VCaP (cell line): Measurements from ENCODE around the gene MYH16.
A peak's percentile ranks its signal among the peaks of the same experiment; 100 is the strongest.
"Not testable (repeated sequence)": the region's sequence is repeated elsewhere in the genome, so short reads cannot be mapped to it uniquely, and the experiment has no call there.

Experiments
- H3K27ac ChIP-seq: fragments of 450-650 bp; 2 replicates; pipeline ENCODE4 v1.5.1; 2017
- TF ChIP-seq, protein P1 (sequence below): fragments of 450-650 bp; conservative IDR thresholded peaks from 2 replicates; pipeline ENCODE4 v1.5.1; 2017; ENCODE audit warnings: mild to moderate bottlenecking, moderate library complexity

The MYH16 gene

DNA sequence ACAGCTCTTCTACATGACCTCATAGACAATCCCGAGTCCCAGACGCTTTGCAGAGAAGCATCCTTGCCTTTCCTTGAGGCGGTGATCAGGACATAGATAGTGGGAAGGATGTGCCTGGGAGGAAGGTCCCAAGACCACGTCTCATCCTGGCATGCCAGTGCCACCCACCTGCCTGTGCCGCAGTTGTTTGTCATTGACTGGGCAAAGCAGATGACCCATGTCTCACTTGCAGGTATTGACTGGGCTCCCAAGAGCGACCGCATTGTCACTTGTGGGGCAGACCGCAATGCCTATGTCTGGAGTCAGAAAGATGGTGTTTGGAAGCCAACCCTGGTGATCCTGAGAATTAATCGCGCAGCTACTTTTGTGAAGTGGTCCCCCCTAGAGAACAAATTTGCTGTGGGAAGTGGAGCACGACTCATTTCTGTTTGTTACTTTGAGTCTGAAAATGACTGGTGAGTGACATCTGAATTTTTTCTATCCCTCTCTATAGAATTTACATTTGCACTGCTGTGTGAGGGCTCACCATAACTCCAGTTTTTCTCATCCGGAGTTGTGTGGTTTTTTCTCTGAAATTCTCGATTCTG lies 71.5 kb downstream of the MYH16 start:
- no peak overlapping the region for H3K27ac ChIP-seq
- TF ChIP-seq, protein P1, sequence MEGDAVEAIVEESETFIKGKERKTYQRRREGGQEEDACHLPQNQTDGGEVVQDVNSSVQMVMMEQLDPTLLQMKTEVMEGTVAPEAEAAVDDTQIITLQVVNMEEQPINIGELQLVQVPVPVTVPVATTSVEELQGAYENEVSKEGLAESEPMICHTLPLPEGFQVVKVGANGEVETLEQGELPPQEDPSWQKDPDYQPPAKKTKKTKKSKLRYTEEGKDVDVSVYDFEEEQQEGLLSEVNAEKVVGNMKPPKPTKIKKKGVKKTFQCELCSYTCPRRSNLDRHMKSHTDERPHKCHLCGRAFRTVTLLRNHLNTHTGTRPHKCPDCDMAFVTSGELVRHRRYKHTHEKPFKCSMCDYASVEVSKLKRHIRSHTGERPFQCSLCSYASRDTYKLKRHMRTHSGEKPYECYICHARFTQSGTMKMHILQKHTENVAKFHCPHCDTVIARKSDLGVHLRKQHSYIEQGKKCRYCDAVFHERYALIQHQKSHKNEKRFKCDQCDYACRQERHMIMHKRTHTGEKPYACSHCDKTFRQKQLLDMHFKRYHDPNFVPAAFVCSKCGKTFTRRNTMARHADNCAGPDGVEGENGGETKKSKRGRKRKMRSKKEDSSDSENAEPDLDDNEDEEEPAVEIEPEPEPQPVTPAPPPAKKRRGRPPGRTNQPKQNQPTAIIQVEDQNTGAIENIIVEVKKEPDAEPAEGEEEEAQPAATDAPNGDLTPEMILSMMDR: no peak

DNA sequence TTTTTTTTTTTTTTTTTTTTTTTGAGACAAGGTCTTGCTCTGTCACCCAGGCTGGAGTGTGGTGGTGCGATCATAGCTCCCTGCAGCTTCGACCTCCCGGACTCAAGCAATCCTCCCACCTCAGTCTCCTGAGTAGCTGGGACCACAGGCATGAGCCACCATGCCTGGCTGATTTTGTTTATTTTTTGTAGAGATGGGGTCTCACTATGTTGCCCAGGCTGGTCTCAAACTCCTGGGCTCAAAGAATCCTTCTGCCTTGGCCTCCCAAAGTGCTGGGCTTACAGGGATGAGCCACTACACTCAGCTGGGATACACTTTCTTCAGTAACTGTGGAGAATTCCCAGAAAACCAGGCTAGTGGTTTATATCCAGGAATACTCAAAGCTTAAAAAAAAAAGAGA lies 78.0 kb downstream of the MYH16 start:
- not testable (repeated sequence) for H3K27ac ChIP-seq

DNA sequence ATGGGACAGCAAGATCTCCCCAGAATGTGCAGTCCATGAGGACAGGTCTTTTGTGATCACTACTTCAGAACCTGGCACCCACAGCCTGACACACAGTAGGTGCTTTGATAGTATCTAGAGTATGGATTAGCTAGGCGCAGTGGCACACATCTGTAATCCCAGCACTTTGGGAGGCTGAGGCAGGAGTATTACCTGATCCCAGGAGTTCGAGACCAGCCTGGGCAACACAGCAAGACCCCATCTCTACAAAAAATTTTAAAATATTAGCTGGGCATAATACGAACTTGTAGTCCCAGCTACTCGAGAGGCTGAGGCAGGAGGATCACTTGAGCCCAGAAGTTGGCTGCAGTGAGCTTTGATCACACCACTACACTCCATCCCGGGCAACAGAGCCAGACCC lies 79.6 kb downstream of the MYH16 start:
- TF ChIP-seq, protein P1: no peak
- no peak overlapping the region for H3K27ac ChIP-seq

DNA sequence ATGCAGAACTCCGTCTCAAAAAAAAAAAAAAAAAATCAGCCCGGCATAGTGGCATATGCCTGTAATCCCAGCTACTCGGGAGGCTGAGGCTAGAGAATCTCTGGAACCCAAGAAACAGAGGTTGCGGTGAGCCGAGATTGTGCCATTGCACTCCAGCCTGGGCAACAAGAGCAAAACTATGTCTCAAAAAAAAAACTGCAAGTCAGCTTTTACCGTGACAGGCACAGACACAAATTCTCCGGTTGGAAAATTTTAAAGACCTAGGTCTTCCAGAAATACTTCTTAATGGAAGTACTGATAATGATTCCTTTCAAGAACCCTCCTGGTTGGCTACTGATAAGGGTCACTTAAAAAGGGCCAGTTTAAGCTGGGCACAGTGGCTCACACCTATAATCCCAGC lies 82.5 kb downstream of the MYH16 start:
- TF ChIP-seq, protein P1: no peak
- no peak overlapping the region for H3K27ac ChIP-seq

DNA sequence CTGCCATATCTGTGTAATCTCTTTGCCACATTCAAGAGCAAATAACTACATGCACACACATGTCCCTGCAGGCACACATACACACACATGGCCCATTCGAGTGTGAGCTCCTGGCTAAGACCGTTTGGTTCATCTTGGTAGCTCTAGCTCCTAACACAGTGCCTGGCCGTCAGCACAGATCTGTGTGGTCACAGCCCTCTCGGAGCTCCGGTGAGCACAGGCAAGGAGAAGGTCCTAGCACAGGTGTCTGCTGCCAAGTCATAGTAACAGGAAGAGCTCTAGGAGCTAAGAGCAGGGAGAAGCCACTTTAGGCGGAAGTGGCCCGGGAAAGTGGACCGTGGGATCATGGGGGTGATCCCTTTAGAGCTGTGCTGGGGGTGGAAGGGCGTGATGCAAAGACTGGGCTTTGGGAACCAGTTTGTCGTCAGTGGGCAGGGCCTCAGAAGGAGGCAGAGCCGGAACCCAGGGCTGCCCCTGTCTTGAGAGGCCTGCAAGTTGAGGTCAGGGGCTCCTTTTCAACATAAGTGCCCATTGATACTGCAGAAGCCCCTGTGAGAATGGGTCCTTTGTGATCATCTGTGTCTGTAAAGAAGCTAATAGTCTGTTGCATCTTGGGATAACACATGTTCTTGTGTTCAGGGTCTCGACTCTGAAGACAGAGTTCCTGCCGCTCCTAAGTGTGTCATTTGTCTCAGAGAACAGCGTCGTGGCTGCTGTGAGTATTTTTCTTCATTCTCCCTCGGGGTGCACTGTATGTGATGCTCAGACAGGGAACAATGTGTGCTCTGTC lies 85.3 kb downstream of the MYH16 start:
- TF ChIP-seq, protein P1: no peak
- H3K27ac ChIP-seq: no peak overlapping the region

DNA sequence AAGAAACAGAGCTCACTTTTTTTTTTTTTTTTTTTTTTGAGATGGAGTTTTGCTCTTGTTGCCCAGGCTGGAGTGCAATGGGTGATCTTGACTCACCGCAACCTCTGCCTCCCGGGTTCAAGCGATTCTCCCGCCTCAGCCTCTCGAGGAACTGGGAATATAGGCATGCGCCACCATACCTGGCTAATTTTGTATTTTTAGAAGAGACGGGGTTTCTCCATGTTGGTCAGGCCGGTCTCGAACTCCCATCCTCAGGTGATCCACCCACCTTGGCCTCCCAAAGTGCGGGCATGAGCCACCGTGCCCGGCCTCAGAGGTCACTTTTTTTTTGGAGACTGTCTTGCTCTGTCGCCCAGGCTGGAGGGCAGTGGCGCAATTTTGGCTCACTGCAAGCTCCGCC lies 85.9 kb downstream of the MYH16 start:
- H3K27ac ChIP-seq: not testable (repeated sequence)

DNA sequence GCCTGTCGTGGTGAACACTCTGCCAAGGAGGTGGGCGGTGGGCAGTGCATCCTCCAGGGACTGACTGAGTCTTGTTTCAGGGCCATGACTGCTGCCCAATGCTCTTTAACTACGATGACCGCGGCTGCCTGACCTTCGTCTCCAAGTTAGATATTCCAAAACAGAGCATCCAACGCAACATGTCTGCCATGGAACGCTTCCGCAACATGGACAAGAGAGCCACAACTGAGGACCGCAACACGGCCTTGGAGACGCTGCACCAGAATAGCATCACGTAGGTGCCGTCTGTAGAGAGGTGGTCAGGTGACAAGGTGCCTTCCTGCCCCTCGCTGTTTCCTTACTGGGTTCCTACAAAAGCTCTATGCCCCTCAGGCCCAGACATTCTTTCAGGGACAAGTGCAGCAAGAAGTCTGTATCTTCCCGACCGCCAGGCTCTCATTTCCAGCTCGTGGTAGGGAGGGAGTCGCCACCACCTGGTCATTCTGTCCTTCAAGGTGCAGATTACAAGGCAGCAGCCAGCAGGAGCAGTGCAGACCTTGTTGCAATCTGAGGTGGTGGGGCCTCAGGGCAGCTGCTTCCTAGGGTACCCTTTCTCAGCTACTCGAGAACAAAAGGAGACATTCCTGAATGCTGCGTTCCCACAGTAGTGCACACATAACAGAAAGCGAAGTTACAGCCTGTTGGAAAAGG lies 87.0 kb downstream of the MYH16 start:
- no peak overlapping the region for H3K27ac ChIP-seq
- TF ChIP-seq, protein P1: 0 out of 2 replicates have a peak, but pooled peaks have one; percentile 7
